Stimulated activated naive CD8-positive, alpha-beta T cell treated with anti-CD3 and anti-CD28 coated beads, Interleukin-15, Interleukin-2, amounts not matched to agents 100 U/mL and 50 U/mL, for 24 hours (primary cell): ENCODE measurements around the gene MLF1.
A peak's percentile ranks its signal among the peaks of the same experiment; 100 is the strongest.
"Not testable (repeated sequence)": the region's sequence is repeated elsewhere in the genome, so short reads cannot be mapped to it uniquely, and the experiment has no call there.

Experiments used
- ATAC-seq: fragments of 150-1000 bp; cut with Tn5 transposase; one replicate; pipeline ENCODE4 v1.10.0; 2021
- DNase-seq: peaks from one replicate; pipeline ENCODE4 v3.0.0; 2021

MLF1 gene

GRCh38 chr3:158570999-158571702 lies at the start of gene MLF1:
TSS of gene MLF1 (plus strand) at chr3:158571194. CDS start at chr3:158571301, 107 bp downstream.
- DNase-seq (peak; percentile 81), ATAC-seq (peak; percentile 98)

GRCh38 chr3:158522221-158523136 lies 48.5 kb upstream of the MLF1 start:
- no peak for DNase-seq

GRCh38 chr3:158528076-158528674 lies 42.8 kb upstream of the MLF1 start:
- no peak for ATAC-seq

More at GRCh38 chr3:158522221-158523136, 48.5 kb upstream of the MLF1 start:
- no peak for ATAC-seq

GRCh38 chr3:158531334-158531733 lies 39.7 kb upstream of the MLF1 start:
- DNase-seq = no peak
- no peak for ATAC-seq

More at GRCh38 chr3:158528076-158528674, 42.8 kb upstream of the MLF1 start:
- DNase-seq = no peak

GRCh38 chr3:158532099-158532734 lies 38.8 kb upstream of the MLF1 start:
- DNase-seq (no peak), ATAC-seq (no peak)

- no peak for ATAC-seq
- DNase-seq = no peak
Observed at GRCh38 chr3:158535918-158536317, 35.1 kb upstream of the MLF1 start.

- ATAC-seq (no peak), DNase-seq (peak; percentile 54)
Observed at GRCh38 chr3:158539414-158540014, 31.5 kb upstream of the MLF1 start.

GRCh38 chr3:158540066-158540465 lies 30.9 kb upstream of the MLF1 start:
- ATAC-seq = no peak
- DNase-seq = no peak

- DNase-seq (no peak), ATAC-seq (no peak)
Observed at GRCh38 chr3:158548691-158549090, 22.3 kb upstream of the MLF1 start.

- ATAC-seq, DNase-seq: not testable (repeated sequence)
Observed at GRCh38 chr3:158549938-158550337, 21.1 kb upstream of the MLF1 start.

- DNase-seq = no peak
Observed at GRCh38 chr3:158552124-158552523, 18.9 kb upstream of the MLF1 start.

GRCh38 chr3:158559504-158559903 lies 11.5 kb upstream of the MLF1 start:
- DNase-seq (no peak), ATAC-seq (peak; percentile 32)

More at GRCh38 chr3:158552124-158552523, 18.9 kb upstream of the MLF1 start:
- no peak for ATAC-seq

GRCh38 chr3:158560979-158561378 lies 10.0 kb upstream of the MLF1 start:
- DNase-seq (no peak), ATAC-seq (no peak)

GRCh38 chr3:158562674-158563073 lies 8.3 kb upstream of the MLF1 start:
- DNase-seq (no peak), ATAC-seq (no peak)

GRCh38 chr3:158563076-158563475 lies 7.9 kb upstream of the MLF1 start:
- no peak for DNase-seq

GRCh38 chr3:158565076-158565475 lies 5.9 kb upstream of the MLF1 start:
- no peak for DNase-seq

More at GRCh38 chr3:158563076-158563475, 7.9 kb upstream of the MLF1 start:
- ATAC-seq = no peak

GRCh38 chr3:158568784-158569183 lies 2.2 kb upstream of the MLF1 start:
- ATAC-seq = no peak
- no peak for DNase-seq

More at GRCh38 chr3:158565076-158565475, 5.9 kb upstream of the MLF1 start:
- ATAC-seq = no peak

- ATAC-seq (no peak), DNase-seq (no peak)
Observed at GRCh38 chr3:158569794-158570193, 1.2 kb upstream of the MLF1 start.

GRCh38 chr3:158571969-158572765 lies 1.2 kb downstream of the MLF1 start:
- no peak for ATAC-seq
- no peak for DNase-seq

GRCh38 chr3:158572766-158573060 lies 1.7 kb downstream of the MLF1 start:
- no peak for DNase-seq
- no peak for ATAC-seq

- ATAC-seq (no peak), DNase-seq (no peak)
Observed at GRCh38 chr3:158573714-158574113, 2.7 kb downstream of the MLF1 start.
